ENCODE results near the gene PDX1.
"Not testable (repeated sequence)": the region's sequence is repeated elsewhere in the genome, so short reads cannot be mapped to it uniquely, and the experiment has no call there.

PDX1 gene

GRCh38 chr13:27954406-27954851 is 34.6 kb downstream of the PDX1 start:
- no peak for DNase-seq (ENCODE audit: low read depth in 4 of 4, low spot score in 1 of 4)

DNA sequence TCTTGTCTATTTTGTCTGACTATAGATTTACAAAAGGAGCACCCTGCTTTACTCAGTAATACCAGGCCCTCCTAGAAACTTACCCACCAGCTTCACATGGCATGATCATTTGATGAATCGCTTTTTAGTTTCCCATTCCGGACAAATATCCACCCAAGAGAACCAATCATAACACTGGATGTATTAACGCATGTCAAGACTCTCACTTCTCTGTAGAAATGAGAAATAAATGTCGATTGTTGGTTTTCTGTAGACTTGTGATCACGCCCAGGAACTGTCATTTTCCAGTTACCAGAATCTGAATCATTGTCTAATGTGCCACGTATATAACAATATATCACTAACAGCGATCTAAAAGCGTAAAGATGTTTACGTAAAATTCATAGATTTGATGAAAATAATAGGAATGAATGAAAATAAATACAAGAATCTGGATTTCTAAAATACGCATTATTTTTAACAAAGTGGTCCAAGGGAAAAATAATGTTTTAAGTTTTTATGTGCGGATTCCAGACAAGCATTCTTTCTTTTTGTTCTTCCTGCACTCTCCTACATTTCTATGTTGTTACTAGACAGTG is 35.3 kb downstream of the PDX1 start:
- DNase-seq (ENCODE audit: low read depth in 4 of 4, low spot score in 1 of 4) = no peak

DNA sequence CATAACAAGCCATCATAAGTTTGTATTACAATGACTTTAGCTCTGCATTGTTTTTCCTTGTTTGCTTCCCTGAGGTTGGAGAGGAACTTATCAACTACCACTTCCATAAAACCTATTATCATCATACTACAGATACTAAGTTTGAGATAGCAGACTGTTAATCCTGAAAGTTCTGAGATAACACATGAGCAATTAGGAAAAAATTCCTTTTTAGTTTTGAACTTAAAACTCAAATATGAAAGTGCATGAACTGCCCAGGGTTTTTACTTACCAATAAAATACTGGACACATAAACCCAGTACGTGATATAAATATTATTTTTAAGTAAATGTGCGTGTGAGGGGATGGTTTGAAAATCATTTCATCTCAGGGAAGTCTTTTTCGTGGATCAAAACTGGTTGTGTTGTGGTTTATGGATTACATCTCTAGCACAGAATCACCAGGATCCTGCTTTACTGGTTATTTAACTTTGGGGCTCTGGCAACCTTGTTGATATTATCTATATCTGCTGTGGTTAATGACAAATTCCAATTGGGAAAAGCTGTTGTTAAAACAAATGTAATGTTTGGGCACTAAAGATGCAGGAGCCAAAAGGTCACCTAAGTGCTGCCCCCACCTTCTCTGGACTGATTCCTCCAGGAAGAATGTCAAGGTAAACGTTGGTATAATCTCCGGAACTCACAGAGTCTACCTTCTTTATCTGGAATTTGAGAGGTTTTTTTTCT is 36.9 kb downstream of the PDX1 start:
- no peak for DNase-seq (ENCODE audit: low read depth in 4 of 4, low spot score in 1 of 4)

DNA sequence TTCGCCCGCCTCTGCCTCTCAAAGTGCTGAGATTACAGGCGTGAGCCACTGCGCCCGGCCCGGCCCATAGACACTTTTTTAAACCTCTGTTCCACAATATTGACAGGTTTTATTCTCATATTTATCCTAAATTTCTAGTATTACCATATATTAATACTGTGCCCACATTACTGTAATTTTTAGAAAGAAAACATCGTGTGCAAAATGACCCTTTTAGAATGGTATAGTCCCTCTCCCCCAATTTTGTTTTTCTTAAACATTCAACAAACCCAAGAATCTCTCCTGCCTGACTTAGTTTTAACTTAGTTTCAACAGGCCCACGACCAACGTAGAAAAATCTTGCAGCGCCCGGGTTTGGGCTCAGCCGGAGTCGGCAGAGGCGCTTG is 40.2 kb downstream of the PDX1 start:
- no peak for DNase-seq (ENCODE audit: low read depth in 4 of 4, low spot score in 1 of 4)

GRCh38 chr13:27960362-27961226 is 40.8 kb downstream of the PDX1 start:
- no peak for DNase-seq (ENCODE audit: low read depth in 4 of 4, low spot score in 1 of 4)

DNA sequence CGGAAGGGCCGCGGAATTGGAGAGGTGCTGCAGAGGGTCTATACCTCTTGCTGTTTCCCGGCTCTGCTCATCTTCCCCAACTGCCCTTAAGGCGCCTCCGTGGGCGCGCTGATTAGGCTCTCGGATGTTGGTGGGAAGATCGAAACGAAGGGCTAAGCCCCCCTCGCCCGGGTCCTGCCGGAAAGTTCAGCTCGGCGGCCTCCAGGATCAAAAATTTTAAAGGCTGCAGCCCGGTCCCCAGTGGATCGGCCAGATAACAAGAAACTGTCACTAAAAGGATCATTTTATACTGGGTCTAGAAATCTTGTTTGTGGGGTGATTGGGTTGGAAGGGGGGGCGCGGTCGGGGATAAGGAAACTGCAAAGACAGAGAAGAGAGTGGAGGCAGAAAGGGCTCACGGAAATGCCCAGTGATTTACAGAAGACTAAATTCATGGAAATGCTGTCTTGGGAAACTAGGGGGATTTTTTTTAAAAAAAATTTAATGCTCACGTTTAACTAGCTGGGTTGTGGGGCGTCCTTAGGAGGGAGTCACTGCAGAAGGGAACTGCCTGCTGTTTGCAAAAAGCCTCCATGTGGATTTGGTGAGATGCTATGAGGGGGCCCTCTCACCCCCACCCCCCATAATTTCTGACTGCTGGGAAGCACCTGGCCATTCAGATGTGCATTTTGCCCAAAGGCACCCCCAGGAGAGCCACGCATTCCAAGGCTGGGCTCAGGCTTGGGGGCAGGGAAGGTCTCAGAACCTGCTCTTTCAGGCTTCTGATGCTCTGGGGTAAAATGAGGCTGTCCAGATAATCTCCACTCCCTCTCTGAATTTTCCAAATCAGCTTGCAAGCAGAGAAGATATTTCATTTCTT is 41.7 kb downstream of the PDX1 start:
- no peak for DNase-seq (ENCODE audit: low read depth in 4 of 4, low spot score in 1 of 4)

- DNase-seq (ENCODE audit: low read depth in 4 of 4, low spot score in 1 of 4) = no peak
These were observed 42.5 kb downstream of the PDX1 start for GRCh38 chr13:27962128-27962841.

DNA sequence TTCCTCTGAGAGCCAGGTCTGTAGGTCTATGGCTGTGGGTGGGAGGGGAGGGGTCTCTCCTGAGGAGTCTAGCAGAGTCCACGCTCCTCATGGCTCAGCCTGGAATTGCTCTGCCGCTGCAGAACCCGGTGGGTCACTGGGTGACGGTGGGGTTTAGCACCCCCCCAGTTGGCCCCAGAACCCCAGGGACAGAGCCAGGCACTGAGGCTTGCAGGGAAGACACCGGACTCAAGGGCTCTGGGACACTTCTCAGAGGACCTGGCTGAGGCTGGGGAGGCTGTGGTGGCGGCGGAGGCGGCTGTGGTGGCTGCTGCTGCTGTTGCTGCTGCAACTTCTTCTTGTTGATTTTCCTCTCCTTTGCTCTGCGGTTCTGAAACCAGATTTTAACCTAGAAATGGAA is 43.2 kb downstream of the PDX1 start:
- no peak for DNase-seq (ENCODE audit: low read depth in 4 of 4, low spot score in 1 of 4)

- DNase-seq (ENCODE audit: low read depth in 4 of 4, low spot score in 1 of 4) = no peak
These were observed 43.7 kb downstream of the PDX1 start for GRCh38 chr13:27963491-27963890.

DNA sequence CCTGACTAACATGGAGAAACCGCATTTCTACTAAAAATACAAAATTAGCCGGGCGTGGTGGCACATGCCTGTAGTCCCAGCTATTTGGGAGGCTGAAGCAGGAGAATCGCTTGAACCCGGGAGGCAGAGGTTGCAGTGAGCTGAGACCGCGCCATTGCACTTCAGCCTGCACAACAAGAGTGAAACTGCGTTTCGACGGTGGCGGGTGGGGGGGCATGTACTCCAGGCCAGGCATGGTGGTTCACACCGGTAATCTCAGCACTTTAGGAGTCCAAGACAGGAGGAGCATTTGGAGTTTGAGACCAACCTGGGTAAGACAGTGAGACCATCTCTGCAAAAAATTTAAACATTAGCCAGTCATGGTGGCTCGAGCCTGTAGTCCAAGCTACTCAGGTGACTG is 44.4 kb downstream of the PDX1 start:
- DNase-seq (ENCODE audit: low read depth in 4 of 4, low spot score in 1 of 4) = not testable (repeated sequence)

DNA sequence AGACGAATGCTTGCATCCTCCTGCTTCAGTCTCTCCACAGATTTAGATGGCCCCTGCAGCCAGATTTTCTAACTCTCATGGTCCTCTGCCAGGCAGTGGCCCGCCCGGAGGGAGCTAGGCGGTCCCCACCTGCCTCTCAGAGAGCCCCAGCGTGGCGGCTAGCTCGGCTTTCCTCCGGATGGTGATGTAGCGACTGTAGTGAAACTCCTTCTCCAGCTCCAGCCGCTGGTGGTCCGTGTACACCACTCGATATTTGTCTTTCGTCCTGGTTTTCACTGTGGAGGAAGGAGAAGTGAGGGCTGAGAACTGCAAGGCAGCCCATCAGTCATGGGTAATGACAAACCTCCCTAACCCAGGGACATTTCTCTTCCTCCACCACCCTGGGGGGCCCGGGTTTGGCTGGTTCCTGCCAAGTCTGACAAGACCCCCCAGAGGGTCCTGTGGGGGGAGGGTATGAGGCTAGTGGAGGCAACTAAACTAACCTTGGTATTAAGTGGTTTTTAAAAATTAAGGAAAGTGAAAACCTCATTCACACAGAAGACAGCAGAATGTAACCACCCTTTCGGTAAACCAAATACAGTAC is 45.0 kb downstream of the PDX1 start:
- no peak for DNase-seq (ENCODE audit: low read depth in 4 of 4, low spot score in 1 of 4)

GRCh38 chr13:27965343-27965739 is 45.5 kb downstream of the PDX1 start:
- DNase-seq (ENCODE audit: low read depth in 4 of 4, low spot score in 1 of 4) = no peak

- no peak for DNase-seq (ENCODE audit: low read depth in 4 of 4, low spot score in 1 of 4)
These were observed 46.2 kb downstream of the PDX1 start for GRCh38 chr13:27965740-27966640.

- DNase-seq (ENCODE audit: low read depth in 4 of 4, low spot score in 1 of 4) = no peak
These were observed 46.9 kb downstream of the PDX1 start for GRCh38 chr13:27966641-27967202.

DNA sequence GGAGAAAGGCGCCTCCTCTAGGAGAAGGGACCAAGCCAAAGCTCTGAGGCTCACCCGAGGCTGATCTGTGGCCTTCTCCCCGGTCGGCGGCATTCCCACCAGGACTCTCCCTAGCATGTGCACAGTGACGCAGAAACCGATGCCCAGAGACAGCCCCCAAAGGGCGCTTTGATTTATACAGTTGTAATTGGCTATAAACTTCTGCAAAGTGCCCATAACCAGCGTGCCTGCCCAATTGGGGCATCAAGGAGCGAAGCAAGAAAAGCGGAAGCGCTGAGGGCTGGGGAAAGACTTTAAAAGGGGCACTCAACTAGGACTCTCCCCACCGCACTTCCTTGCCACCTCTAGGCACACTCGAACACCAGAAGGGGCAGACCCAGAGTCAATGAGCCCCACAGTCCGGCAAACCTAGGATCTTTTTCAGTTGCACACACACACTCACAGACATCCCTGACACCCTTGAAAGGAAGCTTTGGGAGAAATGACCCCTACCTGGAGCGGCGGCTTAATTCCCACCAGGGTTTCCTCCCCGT is 47.5 kb downstream of the PDX1 start:
- DNase-seq (ENCODE audit: low read depth in 4 of 4, low spot score in 1 of 4) = no peak

- DNase-seq (ENCODE audit: low read depth in 4 of 4, low spot score in 1 of 4) = no peak
These were observed 48.0 kb downstream of the PDX1 start for GRCh38 chr13:27967736-27968315.

- DNase-seq (ENCODE audit: low read depth in 4 of 4, low spot score in 1 of 4) = no peak
These were observed 48.7 kb downstream of the PDX1 start for GRCh38 chr13:27968316-27969081.
